HEK293T (cell line): Measurements from ENCODE around the gene ZNF214.
"Not testable (repeated sequence)": the region's sequence is repeated elsewhere in the genome, so short reads cannot be mapped to it uniquely, and the experiment has no call there.

Experiments used
- CTCF ChIA-PET: fragments of 350-600 bp; formaldehyde crosslinking; extraction: SDS; loops from one replicate; lab custom pipeline; 2021; ENCODE audit warnings: antibody characterized with exemption, inconsistent platforms; lab: Yijun Ruan, JAX
- POLR2A ChIA-PET: fragments of 350-600 bp; formaldehyde crosslinking; extraction: SDS; loops from one replicate; lab custom pipeline; 2020; ENCODE audit warnings: antibody characterized with exemption, inconsistent platforms; lab: Yijun Ruan, JAX
- DNase-seq: peaks from one replicate; pipeline ENCODE4 v3.0.0; 2012; ENCODE audit warnings: mixed read lengths; ENCODE audit errors: extremely low spot score
- ARNT ChIP-seq: fragments of 450-650 bp; IDR thresholded peaks from 2 replicates; pipeline ENCODE4 v1.6.1; 2017; ENCODE audit warnings: mild to moderate bottlenecking
- BHLHE40 ChIP-seq: fragments of 450-650 bp; IDR thresholded peaks from 2 replicates; pipeline ENCODE4 v1.6.1; 2016; ENCODE audit warnings: mild to moderate bottlenecking, moderate library complexity, borderline replicate concordance
- CTBP1 ChIP-seq: fragments of 450-650 bp; IDR thresholded peaks from 2 replicates; pipeline ENCODE4 v1.6.1; 2016; ENCODE audit warnings: borderline replicate concordance
- ELF4 ChIP-seq: fragments of 450-650 bp; IDR thresholded peaks from 2 replicates; pipeline ENCODE4 v1.6.1; 2017; ENCODE audit warnings: antibody characterized with exemption
- FOXA1 ChIP-seq: fragments of 450-650 bp; IDR thresholded peaks from 2 replicates; pipeline ENCODE4 v1.6.1; 2016; ENCODE audit warnings: mild to moderate bottlenecking
- FOXK2 ChIP-seq: fragments of 450-650 bp; IDR thresholded peaks from 2 replicates; pipeline ENCODE4 v1.6.1; 2016; ENCODE audit warnings: mild to moderate bottlenecking
- FOXM1 ChIP-seq: fragments of 450-650 bp; IDR thresholded peaks from 2 replicates; pipeline ENCODE4 v1.6.1; 2017; ENCODE audit warnings: mild to moderate bottlenecking, borderline replicate concordance
- HDGF ChIP-seq: fragments of 450-650 bp; IDR thresholded peaks from 2 replicates; pipeline ENCODE4 v1.6.1; 2017; ENCODE audit warnings: antibody characterized with exemption, borderline replicate concordance
- L3MBTL2 ChIP-seq: fragments of 450-650 bp; conservative IDR thresholded peaks from 2 replicates; pipeline ENCODE4 v1.6.1; 2016; ENCODE audit warnings: mild to moderate bottlenecking
- LEF1 ChIP-seq: fragments of 450-650 bp; IDR thresholded peaks from 2 replicates; pipeline ENCODE4 v1.6.1; 2017; ENCODE audit warnings: mild to moderate bottlenecking, borderline replicate concordance
- NFRKB ChIP-seq: fragments of 450-650 bp; IDR thresholded peaks from 2 replicates; pipeline ENCODE4 v1.6.1; 2016; ENCODE audit warnings: mild to moderate bottlenecking, moderate library complexity
- PKNOX1 ChIP-seq: fragments of 450-650 bp; IDR thresholded peaks from 2 replicates; pipeline ENCODE4 v1.6.1; 2016
- SP1 ChIP-seq: fragments of 450-650 bp; IDR thresholded peaks from 2 replicates; pipeline ENCODE4 v1.6.1; 2017
- SUZ12 ChIP-seq: fragments of 450-650 bp; IDR thresholded peaks from 2 replicates; pipeline ENCODE4 v1.6.1; 2016; ENCODE audit warnings: mild to moderate bottlenecking
- TARDBP ChIP-seq: fragments of 450-650 bp; IDR thresholded peaks from 2 replicates; pipeline ENCODE4 v1.6.1; 2016
- ZNF384 ChIP-seq: fragments of 450-650 bp; IDR thresholded peaks from 2 replicates; pipeline ENCODE4 v1.6.1; 2016

The ZNF214 gene

GRCh38 chr11:6992026-6992425, 28.1 kb downstream of the ZNF214 start:
- POLR2A ChIA-PET = no interaction called here
- TF ChIP-seq FOXA1 (no peak), SP1 (no peak), TARDBP (no peak)
- DNase-seq = no peak
- CTCF ChIA-PET = interaction anchor here (2.1 kb wide), 1 partner anchor 179 kb away, joined by 5 read pairs; no protein-coding TSS in a partner anchor

GRCh38 chr11:6991227-6991626, 28.9 kb downstream of the ZNF214 start:
- no peak for TF ChIP-seq SP1
- no peak for TF ChIP-seq FOXM1
- TF ChIP-seq L3MBTL2 = no peak
- TF ChIP-seq NFRKB = no peak
- no peak for TF ChIP-seq ARNT
- TF ChIP-seq PKNOX1 = no peak
- TF ChIP-seq CTBP1 = no peak
- TF ChIP-seq FOXK2 = no peak
- TF ChIP-seq HDGF = no peak
- no peak for TF ChIP-seq ELF4
- no peak for TF ChIP-seq SUZ12
- TF ChIP-seq FOXA1 = no peak
- TF ChIP-seq LEF1 = no peak
- TF ChIP-seq ZNF384 = no peak
- TF ChIP-seq TARDBP = no peak
- TF ChIP-seq BHLHE40 = no peak
- DNase-seq = no peak
- ChIA-PET CTCF (no interaction called here), POLR2A (no interaction called here)

GRCh38 chr11:6988506-6988905, 31.6 kb downstream of the ZNF214 start:
- ChIA-PET POLR2A (interaction anchor here (1.7 kb wide), 1 partner anchor 62 kb away, joined by 5 read pairs; the partner anchor contains the start of gene ZNF215), CTCF (no interaction called here)
- TF ChIP-seq FOXM1 (no peak), ARNT (no peak), FOXA1 (no peak), LEF1 (no peak), CTBP1 (no peak), PKNOX1 (no peak)
- DNase-seq = no peak

- CTCF ChIA-PET = no interaction called here
- no peak for DNase-seq
- POLR2A ChIA-PET = no interaction called here
- TF ChIP-seq FOXA1 (no peak), SUZ12 (no peak), LEF1 (no peak), SP1 (no peak), FOXK2 (no peak), PKNOX1 (no peak), ELF4 (no peak), ARNT (no peak), BHLHE40 (no peak), HDGF (no peak), FOXM1 (no peak), TARDBP (no peak), ZNF384 (no peak), CTBP1 (no peak)
Observed at GRCh38 chr11:6986487-6986886, 33.7 kb downstream of the ZNF214 start.

GRCh38 chr11:6979365-6979764, 40.8 kb downstream of the ZNF214 start:
- CTCF ChIA-PET = no interaction called here
- TF ChIP-seq ELF4 (no peak), SUZ12 (no peak), TARDBP (no peak), L3MBTL2 (no peak), FOXK2 (no peak), CTBP1 (no peak), PKNOX1 (no peak), LEF1 (no peak), HDGF (no peak), FOXM1 (no peak)

GRCh38 chr11:6969854-6970253, 50.3 kb downstream of the ZNF214 start:
- TF ChIP-seq PKNOX1 = peak; percentile 34; the same call in 1 of the 2 replicates
- POLR2A ChIA-PET = interaction anchor here (0.8 to 1.0 kb wide), 2 partner anchors 43 to 286 kb away, joined by 3 read pairs; partner anchors contain the start of genes MRPL17 and ZNF215

More at GRCh38 chr11:6979365-6979764, 40.8 kb downstream of the ZNF214 start:
- no peak for DNase-seq
- POLR2A ChIA-PET = no interaction called here

More at GRCh38 chr11:6969854-6970253, 50.3 kb downstream of the ZNF214 start:
- CTCF ChIA-PET, DNase-seq: not testable (repeated sequence)
